A549 (cell line): Measurements from ENCODE around the gene SOSTDC1. TPM values are rescaled to one million over a fixed set of nuclear protein-coding genes. Genes with fewer than 3 reads are reported as not detected.

Experiments
- ATAC-seq, 2 experiments: fragments of 200-7000 bp in 1 of 2; fragments of >200 bp in 1 of 2; cut with Nextera tagmentation in 1 of 2; cut with Tn5 transposase in 1 of 2; 3 replicates each; pipeline versions ENCODE4 v1.8.0 to v1.9.1; 2018 to 2020; ENCODE audit warnings: mild to moderate bottlenecking in 1 of 2, moderate library complexity in 1 of 2
- CTCF ChIA-PET: fragments of 300-600 bp; sonication (Branson Sonifier 250); formaldehyde crosslinking; extraction: SDS; loops from one replicate; lab custom pipeline; 2021; ENCODE audit warnings: antibody characterized with exemption, inconsistent platforms; lab: Yijun Ruan, JAX
- POLR2A ChIA-PET: fragments of 350-600 bp; formaldehyde crosslinking; extraction: SDS; loops from one replicate; lab custom pipeline; 2021; ENCODE audit warnings: antibody characterized with exemption, inconsistent platforms; lab: Yijun Ruan, JAX
- DNase-seq, 2 experiments: peaks; one replicate each; pipeline versions ENCODE4 v3.0.0 to v3.0.0-alpha.2; 2011 to 2016; ENCODE audit warnings: low read depth in 1 of 2, low spot score in 1 of 2
- FAIRE-seq: peaks from 2 replicates; lab custom pipeline; 2011; peaks lifted over from hg19 to GRCh38; lab: Jason Lieb, UNC
- H3K27ac ChIP-seq, 2 experiments: fragments of >200 bp; sonication (Bioruptor Twin); formaldehyde crosslinking; 3 replicates each; pipeline ENCODE4 v1.5.1; 2016 to 2017
- H3K4me1 ChIP-seq: fragments of >200 bp; sonication (Bioruptor Twin); formaldehyde crosslinking; 3 replicates; pipeline ENCODE4 v1.6.1; 2016
- H3K4me2 ChIP-seq: fragments of >200 bp; sonication (Bioruptor Twin); formaldehyde crosslinking; 3 replicates; pipeline ENCODE4 v1.6.1; 2016
- H3K4me3 ChIP-seq: fragments of >200 bp; sonication (Bioruptor Twin); formaldehyde crosslinking; 3 replicates; pipeline ENCODE4 v1.5.1; 2016
- H3K9me3 ChIP-seq: fragments of >200 bp; sonication (Bioruptor Twin); formaldehyde crosslinking; 3 replicates; pipeline ENCODE4 v1.6.1; 2016
- EHMT2 ChIP-seq: fragments of 200-600 bp; sonication (generic); IDR thresholded peaks from 2 replicates; pipeline ENCODE4 v1.6.1; 2016; ENCODE audit warnings: antibody characterized with exemption, low read depth, mild to moderate bottlenecking, moderate library complexity
- FOSB ChIP-seq: fragments of 250-450 bp; sonication (Bioruptor Pico); IDR thresholded peaks from 2 replicates; pipeline ENCODE4 v1.5.0; 2020; ENCODE audit warnings: mild to moderate bottlenecking, moderate library complexity
- FOSL2 ChIP-seq, 2 experiments: fragments of 450-650 bp in 1 of 2; fragments of >200 bp in 1 of 2; sonication (Bioruptor Twin) in 1 of 2; formaldehyde crosslinking; IDR thresholded peaks; 2 replicates each; pipeline versions ENCODE4 v1.5.0 to v1.6.1; 2016 to 2020; ENCODE audit warnings: mild to moderate bottlenecking in 1 of 2, moderate library complexity in 1 of 2
- FOXS1 ChIP-seq: fragments of 250-450 bp; sonication (Bioruptor Pico); IDR thresholded peaks from 2 replicates; pipeline ENCODE4 v1.5.0; 2020; ENCODE audit warnings: mild to moderate bottlenecking, moderate library complexity
- HOXB5 ChIP-seq: fragments of 250-450 bp; sonication (Bioruptor Pico); IDR thresholded peaks from 2 replicates; pipeline ENCODE4 v1.5.0; 2020; ENCODE audit warnings: mild to moderate bottlenecking, moderate library complexity
- JUN ChIP-seq, 2 experiments: fragments of >200 bp; sonication (Bioruptor Twin); formaldehyde crosslinking; IDR thresholded peaks; 2 replicates in 1 of 2; 3 replicates in 1 of 2; pipeline ENCODE4 v1.6.1; 2016 to 2017
- KDM5A ChIP-seq: fragments of 200-600 bp; sonication (generic); IDR thresholded peaks from 2 replicates; pipeline ENCODE4 v1.6.1; 2016; ENCODE audit warnings: antibody characterized with exemption, mild to moderate bottlenecking
- MYC ChIP-seq: IDR thresholded peaks from 2 replicates; pipeline ENCODE4 v1.6.1; 2012; ENCODE audit warnings: mild to moderate bottlenecking, inconsistent platforms, low read length, improper control_type of control experiment, borderline replicate concordance
- NR3C1 ChIP-seq: fragments of >200 bp; sonication (Bioruptor Twin); formaldehyde crosslinking; IDR thresholded peaks from 3 replicates; pipeline ENCODE4 v1.6.1; 2017
- PHF8 ChIP-seq: fragments of 200-600 bp; sonication (generic); IDR thresholded peaks from 2 replicates; pipeline ENCODE4 v1.6.1; 2016; ENCODE audit warnings: low read depth, mild to moderate bottlenecking, antibody characterized with exemption, moderate library complexity, borderline replicate concordance
- ZFP36 ChIP-seq: fragments of 450-650 bp; IDR thresholded peaks from 2 replicates; pipeline ENCODE4 v1.6.1; 2014; ENCODE audit warnings: borderline replicate concordance; ENCODE audit not compliant: partially characterized antibody
- ZSCAN20 ChIP-seq: fragments of 250-450 bp; sonication (Bioruptor Pico); IDR thresholded peaks from 2 replicates; pipeline ENCODE4 v1.8.0; 2022; ENCODE audit warnings: mild to moderate bottlenecking, moderate library complexity
- WGBS: methylation state at CpG from one replicate; pipeline ENCODE4 v1.1.6; 2017; ENCODE audit errors: missing lambda C conversion rate; 5-methylcytosine and 5-hydroxymethylcytosine counted together
- polyA plus RNA-seq, 4 experiments: library from polyadenylated mRNA; depleted of rRNA in 3 of 4; stranded (reverse); fragments of >200 nt; fragmentation: RNase III in 1 of 4; extraction: RNeasy Plus Mini Kit Qiagen cat#74134 plus additional on column Dnase treatment in 1 of 4; gene quantifications; 2 replicates in 3 of 4; 3 replicates in 1 of 4; pipeline ENCODE4 v1.2.3, GENCODE V29; 2011 to 2017
- TF ChIP-seq, protein P1 (sequence below): fragments of 200-600 bp; sonication (generic); IDR thresholded peaks from 2 replicates; pipeline ENCODE4 v1.6.1; 2016; ENCODE audit warnings: antibody characterized with exemption, mild to moderate bottlenecking, moderate library complexity
- TF ChIP-seq, protein P2 (sequence below): fragments of >200 bp; sonication (Bioruptor Twin); formaldehyde crosslinking; IDR thresholded peaks from 3 replicates; pipeline ENCODE4 v1.6.1; 2016

Gene SOSTDC1
- polyA plus RNA-seq, 2 of the 4 experiments (the other 2 are of a cell fraction), result not detected

DNA sequence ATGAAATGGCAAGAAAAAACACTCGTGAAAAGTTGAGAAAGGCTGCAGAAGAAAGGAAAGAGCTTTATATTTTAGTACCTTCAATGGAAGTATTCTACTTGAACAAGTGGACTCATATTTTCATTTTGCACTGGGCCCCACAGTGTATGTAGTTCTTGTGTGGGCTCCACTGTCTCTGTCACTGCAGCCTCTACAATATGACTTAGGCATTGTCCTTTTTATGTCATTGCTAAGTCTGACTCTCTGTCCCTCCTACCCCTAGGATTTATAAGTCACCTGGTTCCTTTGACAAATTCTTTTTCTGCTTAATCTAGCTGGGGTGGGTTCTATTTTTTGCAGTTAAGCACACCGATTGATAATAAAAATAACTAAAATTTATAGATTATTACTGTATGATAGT, 27.7 kb upstream of the SOSTDC1 start (continued):
- TF ChIP-seq, protein P1, sequence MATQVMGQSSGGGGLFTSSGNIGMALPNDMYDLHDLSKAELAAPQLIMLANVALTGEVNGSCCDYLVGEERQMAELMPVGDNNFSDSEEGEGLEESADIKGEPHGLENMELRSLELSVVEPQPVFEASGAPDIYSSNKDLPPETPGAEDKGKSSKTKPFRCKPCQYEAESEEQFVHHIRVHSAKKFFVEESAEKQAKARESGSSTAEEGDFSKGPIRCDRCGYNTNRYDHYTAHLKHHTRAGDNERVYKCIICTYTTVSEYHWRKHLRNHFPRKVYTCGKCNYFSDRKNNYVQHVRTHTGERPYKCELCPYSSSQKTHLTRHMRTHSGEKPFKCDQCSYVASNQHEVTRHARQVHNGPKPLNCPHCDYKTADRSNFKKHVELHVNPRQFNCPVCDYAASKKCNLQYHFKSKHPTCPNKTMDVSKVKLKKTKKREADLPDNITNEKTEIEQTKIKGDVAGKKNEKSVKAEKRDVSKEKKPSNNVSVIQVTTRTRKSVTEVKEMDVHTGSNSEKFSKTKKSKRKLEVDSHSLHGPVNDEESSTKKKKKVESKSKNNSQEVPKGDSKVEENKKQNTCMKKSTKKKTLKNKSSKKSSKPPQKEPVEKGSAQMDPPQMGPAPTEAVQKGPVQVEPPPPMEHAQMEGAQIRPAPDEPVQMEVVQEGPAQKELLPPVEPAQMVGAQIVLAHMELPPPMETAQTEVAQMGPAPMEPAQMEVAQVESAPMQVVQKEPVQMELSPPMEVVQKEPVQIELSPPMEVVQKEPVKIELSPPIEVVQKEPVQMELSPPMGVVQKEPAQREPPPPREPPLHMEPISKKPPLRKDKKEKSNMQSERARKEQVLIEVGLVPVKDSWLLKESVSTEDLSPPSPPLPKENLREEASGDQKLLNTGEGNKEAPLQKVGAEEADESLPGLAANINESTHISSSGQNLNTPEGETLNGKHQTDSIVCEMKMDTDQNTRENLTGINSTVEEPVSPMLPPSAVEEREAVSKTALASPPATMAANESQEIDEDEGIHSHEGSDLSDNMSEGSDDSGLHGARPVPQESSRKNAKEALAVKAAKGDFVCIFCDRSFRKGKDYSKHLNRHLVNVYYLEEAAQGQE, result no peak
- no peak for TF ChIP-seq KDM5A
- no peak for TF ChIP-seq MYC

DNA sequence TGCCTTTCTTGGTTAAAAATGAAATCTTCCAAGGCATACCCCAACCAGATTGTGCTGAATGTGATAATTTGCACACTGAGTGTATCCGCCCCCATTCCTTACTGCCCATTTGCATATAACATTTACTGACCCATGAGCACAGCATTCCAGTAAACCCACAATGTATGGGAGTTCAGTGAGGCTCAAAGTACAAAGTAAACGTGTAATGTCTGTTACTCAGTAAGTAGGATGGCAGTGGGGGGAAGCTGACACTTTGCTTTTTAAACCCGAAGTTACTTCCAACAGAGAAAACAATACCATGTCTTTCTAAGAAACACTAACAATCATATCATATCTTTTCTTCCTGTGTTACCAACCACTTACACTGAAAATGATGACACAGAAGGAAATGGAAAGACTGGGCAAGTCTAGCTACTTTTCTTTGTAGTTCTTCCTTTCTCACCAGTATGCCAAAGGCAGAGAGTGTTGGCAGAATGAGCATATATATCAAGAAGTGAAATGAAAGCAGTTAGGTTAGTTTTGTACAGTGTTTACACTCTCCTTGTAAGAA, 27.1 kb upstream of the SOSTDC1 start:
- CTCF ChIA-PET, result no interaction called here
- peak overlapping the region; percentile 35; the same call in 2 of the 3 replicates for H3K4me2 ChIP-seq
- no peak for TF ChIP-seq FOSL2 (IDR thresholded peaks at IDR 0.05)
- TF ChIP-seq FOSL2 (CRISPR knock-in tag; IDR thresholded peaks at IDR 0.05), result no peak
- TF ChIP-seq, protein P2, sequence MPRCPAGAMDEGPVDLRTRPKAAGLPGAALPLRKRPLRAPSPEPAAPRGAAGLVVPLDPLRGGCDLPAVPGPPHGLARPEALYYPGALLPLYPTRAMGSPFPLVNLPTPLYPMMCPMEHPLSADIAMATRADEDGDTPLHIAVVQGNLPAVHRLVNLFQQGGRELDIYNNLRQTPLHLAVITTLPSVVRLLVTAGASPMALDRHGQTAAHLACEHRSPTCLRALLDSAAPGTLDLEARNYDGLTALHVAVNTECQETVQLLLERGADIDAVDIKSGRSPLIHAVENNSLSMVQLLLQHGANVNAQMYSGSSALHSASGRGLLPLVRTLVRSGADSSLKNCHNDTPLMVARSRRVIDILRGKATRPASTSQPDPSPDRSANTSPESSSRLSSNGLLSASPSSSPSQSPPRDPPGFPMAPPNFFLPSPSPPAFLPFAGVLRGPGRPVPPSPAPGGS, result no peak
- TF ChIP-seq NR3C1, result no peak
- TF ChIP-seq ZFP36, result no peak
- no peak for TF ChIP-seq ZSCAN20 (CRISPR knock-in tag)
- peaks cover 16% of the 10 kb centered on the region; the same call in 2 of the 3 replicates for H3K4me1 ChIP-seq
- H3K27ac ChIP-seq, result no peak overlapping the region
- H3K9me3 ChIP-seq, result no peaks in the 10 kb centered on the region
- ATAC-seq, result no peak
- no peak overlapping the region for H3K4me3 ChIP-seq
- WGBS, result 32% methylated on average over 3 of the region's 3 CpGs
- DNase-seq, result no peak
- FAIRE-seq, result peak; percentile 74
- POLR2A ChIA-PET, result no interaction called here

DNA sequence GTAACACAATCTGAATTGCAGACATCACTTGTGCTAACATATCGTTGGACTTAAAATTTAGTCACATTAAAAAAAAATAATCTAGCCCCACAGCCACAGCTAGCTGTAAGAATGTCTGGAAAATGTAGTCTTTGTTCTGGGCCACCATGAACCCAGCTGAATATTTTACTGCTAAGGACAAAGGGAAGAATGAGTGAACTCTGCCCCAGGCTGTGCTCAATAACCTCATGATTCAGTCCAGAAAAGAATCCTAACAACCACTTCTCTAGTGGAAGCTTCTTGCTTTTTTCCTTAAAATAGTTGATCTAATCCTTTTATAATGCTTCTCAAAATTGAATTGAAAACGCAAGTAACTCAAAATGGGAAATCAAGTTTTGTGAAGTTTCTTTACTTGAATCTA, 25.6 kb upstream of the SOSTDC1 start:
- ChIA-PET CTCF (interaction anchor here (1.2 kb wide), 1 partner anchor 74 kb away, joined by 3 read pairs; no protein-coding TSS in a partner anchor), POLR2A (no interaction called here)
- TF ChIP-seq FOSB (CRISPR knock-in tag) (no peak), FOXS1 (CRISPR knock-in tag) (no peak), JUN (IDR thresholded peaks at IDR 0.05) (no peak), HOXB5 (CRISPR knock-in tag) (no peak), FOSL2 (IDR thresholded peaks at IDR 0.05) (no peak), FOSL2 (CRISPR knock-in tag; IDR thresholded peaks at IDR 0.05) (no peak), PHF8 (no peak), EHMT2 (no peak)
- TF ChIP-seq, protein P2, result no peak
- Histone ChIP-seq H3K27ac (no peak overlapping the region), H3K4me1 (peaks cover 16% of the 10 kb centered on the region; the same call in 2 of the 3 replicates), H3K4me2 (no peak overlapping the region), H3K4me3 (no peak overlapping the region), H3K9me3 (no peaks in the 10 kb centered on the region)
- no peak for FAIRE-seq
- no peak for DNase-seq
- 44% methylated on average over 2 of the region's 2 CpGs for WGBS
- ATAC-seq, result no peak
